PC-9 (cell line): ENCODE data around the gene NR1H3. TPM values are rescaled to one million over a fixed set of nuclear protein-coding genes. Genes with fewer than 3 reads are reported as not detected.

Experiments
- BruUV-seq: library from RNA; stranded (reverse); fragments of 400-500 nt; replicated peaks from 2 replicates; lab custom pipeline; 2021; lab: Mats Ljungman, UMichigan
- CTCF ChIA-PET: fragments of 300-600 bp; sonication (Branson Sonifier 250); formaldehyde crosslinking; loops from one replicate; lab custom pipeline; 2022; ENCODE audit warnings: antibody characterized with exemption; lab: Charles Lee
- POLR2A ChIA-PET: fragments of 300-600 bp; sonication (Branson Sonifier 250); formaldehyde crosslinking; loops from one replicate; lab custom pipeline; 2022; ENCODE audit warnings: antibody characterized with exemption; ENCODE audit not compliant: unreplicated experiment; lab: Charles Lee
- DNase-seq, 2 experiments: peaks; one replicate each; pipeline versions ENCODE4 v3.0.0 to v3.0.0-alpha.2; 2015 to 2022; ENCODE audit warnings: mixed read lengths in 1 of 2
- H2AFZ ChIP-seq: fragments of 200-600 bp; sonication (generic); 2 replicates; pipeline ENCODE4 v1.8.1; 2017; ENCODE audit warnings: antibody characterized with exemption
- H3F3A ChIP-seq: fragments of 200-600 bp; sonication (generic); 2 replicates; pipeline ENCODE4 v1.8.1; 2017; ENCODE audit warnings: antibody characterized with exemption, mild to moderate bottlenecking, low read depth; ENCODE audit not compliant: insufficient read depth
- H3K27ac ChIP-seq: fragments of 200-600 bp; sonication (generic); 2 replicates; pipeline ENCODE4 v1.6.1; 2016; ENCODE audit warnings: mixed run types
- H3K27me3 ChIP-seq: fragments of 200-600 bp; sonication (generic); 2 replicates; pipeline ENCODE4 v1.6.1; 2016; ENCODE audit warnings: low read depth, mixed run types; ENCODE audit not compliant: insufficient read depth
- H3K36me3 ChIP-seq: fragments of 200-600 bp; sonication (generic); 2 replicates; pipeline ENCODE4 v1.6.1; 2016; ENCODE audit warnings: low read depth, mixed run types
- H3K4me1 ChIP-seq: fragments of 200-600 bp; sonication (generic); replicated peaks from 2 replicates; pipeline ENCODE4 v1.6.1; 2016; ENCODE audit warnings: mixed run types; ENCODE audit not compliant: insufficient read depth
- H3K4me2 ChIP-seq: fragments of 200-600 bp; sonication (generic); 2 replicates; pipeline ENCODE4 v1.6.1; 2017; ENCODE audit warnings: mixed run types
- H3K4me3 ChIP-seq: fragments of 200-600 bp; sonication (generic); 2 replicates; pipeline ENCODE4 v1.6.1; 2016; ENCODE audit warnings: mixed run types
- H3K79me2 ChIP-seq: fragments of 200-600 bp; sonication (generic); 2 replicates; pipeline ENCODE4 v1.6.1; 2017; ENCODE audit warnings: low read depth, mixed run types
- H3K9me2 ChIP-seq: fragments of 200-600 bp; sonication (generic); 2 replicates; pipeline ENCODE4 v1.8.1; 2017; ENCODE audit warnings: mild to moderate bottlenecking; ENCODE audit not compliant: insufficient read depth
- H3K9me3 ChIP-seq: fragments of 200-600 bp; sonication (generic); 2 replicates; pipeline ENCODE4 v1.8.1; 2016; ENCODE audit warnings: low read depth; ENCODE audit not compliant: insufficient read depth
- H4K20me1 ChIP-seq: fragments of 200-600 bp; sonication (generic); 2 replicates; pipeline ENCODE4 v1.8.1; 2017; ENCODE audit not compliant: insufficient read depth
- CTCF ChIP-seq: fragments of 200-600 bp; sonication (generic); conservative IDR thresholded peaks from 2 replicates; pipeline ENCODE4 v1.6.1; 2017; ENCODE audit warnings: mixed run types, antibody characterized with exemption, mild to moderate bottlenecking, moderate library complexity
- EZH2 ChIP-seq: fragments of 200-600 bp; sonication (generic); IDR thresholded peaks from 2 replicates; pipeline ENCODE4 v1.8.0; 2017; ENCODE audit warnings: antibody characterized with exemption, low read depth
- intact Hi-C: fragments of 100-400 bp; cut with micrococcal nuclease; formaldehyde crosslinking; loops from one replicate; pipeline ENCODE4 v1.10.0; 2022; ENCODE audit not compliant: unreplicated experiment
- total RNA-seq: library from RNA; stranded (reverse); gene quantifications from 2 replicates; pipeline ENCODE4 v1.2.3, GENCODE V29; 2021

The NR1H3 gene
- total RNA-seq, 1 experiment from 2014 or later = 90.4 TPM

- Histone ChIP-seq H3K36me3 (peaks cover 6% of the 10 kb centered on the region; the same call in 1 of the 2 replicates), H3K27me3 (no peaks in the 10 kb centered on the region), H4K20me1 (no peaks in the 10 kb centered on the region), H3F3A (peaks cover 41% of the 10 kb centered on the region), H3K4me3 (no peak overlapping the region), H2AFZ (no peak overlapping the region), H3K4me1 (peaks cover 46% of the 10 kb centered on the region), H3K9me2 (no peaks in the 10 kb centered on the region), H3K4me2 (no peak overlapping the region), H3K79me2 (peaks cover 5% of the 10 kb centered on the region; the same call in 1 of the 2 replicates), H3K9me3 (no peaks in the 10 kb centered on the region), H3K27ac (no peak overlapping the region)
- ChIA-PET CTCF (no interaction called here), POLR2A (interaction anchor here (1.4 kb wide), 1 partner anchor 70 kb away, joined by 5 read pairs; no protein-coding TSS in a partner anchor)
- intact Hi-C loops = no loop called here
- peak in 1 of 2 experiments; percentile 32 for DNase-seq
- TF ChIP-seq CTCF (no peak), EZH2 (no peak)
- no TSS peak for BruUV-seq
Measured at GRCh38 chr11:47264521-47264920, 6.7 kb downstream of the NR1H3 start.

GRCh38 chr11:47267876-47268275, 10.1 kb downstream of the NR1H3 start:
- no peaks in the 10 kb centered on the region for H3K9me2 ChIP-seq
- no peaks in the 10 kb centered on the region for H3K9me3 ChIP-seq
- peaks cover 25% of the 10 kb centered on the region for H3K79me2 ChIP-seq
- ChIA-PET POLR2A (no interaction called here), CTCF (no interaction called here)
- H3F3A ChIP-seq = peaks cover 46% of the 10 kb centered on the region
- 0 out of 2 replicates have a peak overlapping the region, but pooled peaks have one; percentile 69 for H3K27ac ChIP-seq
- peaks cover 23% of the 10 kb centered on the region for H4K20me1 ChIP-seq
- H3K4me2 ChIP-seq = peak overlapping the region; percentile 96; the same call in 1 of the 2 replicates
- H3K4me3 ChIP-seq = no peak overlapping the region
- TF ChIP-seq CTCF (no peak), EZH2 (no peak)
- H3K27me3 ChIP-seq = no peaks in the 10 kb centered on the region
- 0 out of 2 replicates have a peak, but pooled peaks cover 6% of the 10 kb centered on the region for H3K36me3 ChIP-seq
- intact Hi-C loops = loop anchor here (2.0 to 5.0 kb wide), 2 partner anchors 53 to 654 kb away; partner anchors contain the start of gene DDB2
- no TSS peak for BruUV-seq
- DNase-seq = peak in 1 of 2 experiments; percentile 31
- peaks cover 54% of the 10 kb centered on the region for H3K4me1 ChIP-seq
- H2AFZ ChIP-seq = no peak overlapping the region

GRCh38 chr11:47268448-47269001, 10.7 kb downstream of the NR1H3 start:
- H3K36me3 ChIP-seq = 0 out of 2 replicates have a peak, but pooled peaks cover 6% of the 10 kb centered on the region
- H3K4me2 ChIP-seq = peak overlapping the region; percentile 96
- H3K9me2 ChIP-seq = no peaks in the 10 kb centered on the region
- peaks cover 30% of the 10 kb centered on the region for H4K20me1 ChIP-seq
- no peaks in the 10 kb centered on the region for H3K27me3 ChIP-seq
- H3K4me1 ChIP-seq = peaks cover 54% of the 10 kb centered on the region
- CTCF ChIA-PET = no interaction called here
- DNase-seq = no peak
- peak overlapping the region; percentile 72; the same call in 1 of the 2 replicates for H3K4me3 ChIP-seq
- intact Hi-C loops = loop anchor here (1.0 to 5.0 kb wide), 4 partner anchors 9 to 654 kb away; partner anchors contain the start of gene DDB2
- H3K79me2 ChIP-seq = peaks cover 32% of the 10 kb centered on the region
- POLR2A ChIA-PET = no interaction called here
- TF ChIP-seq CTCF (no peak), EZH2 (no peak)
- TSS peak; percentile 82 for BruUV-seq
- peaks cover 45% of the 10 kb centered on the region for H3F3A ChIP-seq
- H3K9me3 ChIP-seq = no peaks in the 10 kb centered on the region
- H3K27ac ChIP-seq = peak overlapping the region; percentile 69
- peak overlapping the region; percentile 81 for H2AFZ ChIP-seq
